ENCODE data around the gene FOSB. TPM values are rescaled to one million over a fixed set of nuclear protein-coding genes. Genes with fewer than 3 reads are reported as not detected.
"Not testable (repeated sequence)": the region's sequence is repeated elsewhere in the genome, so short reads cannot be mapped to it uniquely, and the experiment has no call there.

FOSB gene
- polyA plus RNA-seq, 1 donor from 2014 or later, result 48.1 TPM

GRCh38 chr19:45432543-45432942 lies 35.3 kb upstream of the FOSB start:
- H3K36me3 Mint-ChIP-seq, H3K9me3 Mint-ChIP-seq, H3K4me3 Mint-ChIP-seq, H3K27ac Mint-ChIP-seq, H3K4me1 Mint-ChIP-seq, H3K27me3 Mint-ChIP-seq: not testable (repeated sequence)

GRCh38 chr19:45437328-45437727 lies 30.5 kb upstream of the FOSB start:
- H3K27ac Mint-ChIP-seq, result no peak overlapping the region
- peak overlapping the region in 2 of 4 donors; percentile 6 to 33 for H3K4me3 Mint-ChIP-seq
- H3K4me1 Mint-ChIP-seq, result peaks cover 5 to 9% (median 8%) of the 10 kb centered on the region in 3 donors
- no peaks in the 10 kb centered on the region for H3K27me3 Mint-ChIP-seq
- H3K9me3 Mint-ChIP-seq, result no peaks in the 10 kb centered on the region
- no peaks in the 10 kb centered on the region for H3K36me3 Mint-ChIP-seq

GRCh38 chr19:45439190-45439568 lies 28.6 kb upstream of the FOSB start:
- peak overlapping the region in 1 of 3 donors; percentile 94 for H3K27ac Mint-ChIP-seq

GRCh38 chr19:45439569-45440258 lies 28.1 kb upstream of the FOSB start:
- peaks cover 17 to 23% (median 19%) of the 10 kb centered on the region in 3 donors for H3K4me1 Mint-ChIP-seq
- peak overlapping the region; percentile 70 to 89 (median 82) for H3K4me3 Mint-ChIP-seq
- no peaks in the 10 kb centered on the region for H3K27me3 Mint-ChIP-seq
- H3K27ac Mint-ChIP-seq, result peak overlapping the region in 2 of 3 donors; percentile 72 to 94
- H3K9me3 Mint-ChIP-seq, result no peaks in the 10 kb centered on the region
- no peaks in the 10 kb centered on the region for H3K36me3 Mint-ChIP-seq

More at GRCh38 chr19:45439190-45439568, 28.6 kb upstream of the FOSB start:
- Mint-ChIP-seq H3K4me3 (peak overlapping the region in 3 of 4 donors; percentile 65 to 86 (median 78)), H3K27me3 (no peaks in the 10 kb centered on the region), H3K9me3 (no peaks in the 10 kb centered on the region), H3K4me1 (peaks cover 12 to 18% (median 15%) of the 10 kb centered on the region in 3 donors), H3K36me3 (no peaks in the 10 kb centered on the region)

- H3K9me3 Mint-ChIP-seq, result no peaks in the 10 kb centered on the region
- H3K4me3 Mint-ChIP-seq, result peak overlapping the region; percentile 70 to 89 (median 80)
- no peaks in the 10 kb centered on the region for H3K36me3 Mint-ChIP-seq
- H3K27me3 Mint-ChIP-seq, result no peaks in the 10 kb centered on the region
- H3K4me1 Mint-ChIP-seq, result peaks cover 19 to 27% (median 23%) of the 10 kb centered on the region in 3 donors
- H3K27ac Mint-ChIP-seq, result peak overlapping the region; percentile 72 to 94 (median 83)
Measured at GRCh38 chr19:45440259-45440638, 27.5 kb upstream of the FOSB start.

- Mint-ChIP-seq H3K27ac (peak overlapping the region; percentile 72 to 94 (median 83)), H3K4me1 (peaks cover 20 to 30% (median 27%) of the 10 kb centered on the region in 3 donors), H3K36me3 (peaks cover under 1% of the 10 kb centered on the region)
Measured at GRCh38 chr19:45440873-45441654, 26.7 kb upstream of the FOSB start.

GRCh38 chr19:45442408-45442777 lies 25.4 kb upstream of the FOSB start:
- Mint-ChIP-seq H3K27ac (peak overlapping the region; percentile 81 to 98 (median 97)), H3K36me3 (peaks cover 2% of the 10 kb centered on the region), H3K4me3 (peak overlapping the region in 2 of 4 donors; percentile 39 to 93), H3K27me3 (no peaks in the 10 kb centered on the region), H3K9me3 (no peaks in the 10 kb centered on the region), H3K4me1 (peaks cover 25 to 34% (median 32%) of the 10 kb centered on the region in 3 donors)

More at GRCh38 chr19:45440873-45441654, 26.7 kb upstream of the FOSB start:
- Mint-ChIP-seq H3K9me3 (no peaks in the 10 kb centered on the region), H3K4me3 (peak overlapping the region; percentile 2 to 86 (median 72)), H3K27me3 (no peaks in the 10 kb centered on the region)

GRCh38 chr19:45442778-45443461 lies 24.9 kb upstream of the FOSB start:
- Mint-ChIP-seq H3K4me3 (peak overlapping the region; percentile 39 to 93 (median 82)), H3K9me3 (no peaks in the 10 kb centered on the region), H3K4me1 (peaks cover 25 to 36% (median 33%) of the 10 kb centered on the region in 3 donors), H3K27me3 (no peaks in the 10 kb centered on the region), H3K27ac (peak overlapping the region; percentile 81 to 98 (median 97)), H3K36me3 (peaks cover 2% of the 10 kb centered on the region)

- peak overlapping the region; percentile 39 to 93 (median 82) for H3K4me3 Mint-ChIP-seq
- peaks cover 25 to 38% (median 33%) of the 10 kb centered on the region in 3 donors for H3K4me1 Mint-ChIP-seq
- no peaks in the 10 kb centered on the region for H3K9me3 Mint-ChIP-seq
Measured at GRCh38 chr19:45443462-45444317, 24.1 kb upstream of the FOSB start.

GRCh38 chr19:45444318-45445041 lies 23.3 kb upstream of the FOSB start:
- Mint-ChIP-seq H3K4me1 (peaks cover 28 to 41% (median 33%) of the 10 kb centered on the region in 3 donors), H3K4me3 (peak overlapping the region; percentile 39 to 96 (median 86)), H3K9me3 (no peaks in the 10 kb centered on the region), H3K27ac (peak overlapping the region; percentile 81 to 98 (median 97)), H3K27me3 (no peaks in the 10 kb centered on the region), H3K36me3 (peaks cover 5% of the 10 kb centered on the region)

More at GRCh38 chr19:45443462-45444317, 24.1 kb upstream of the FOSB start:
- H3K27ac Mint-ChIP-seq, result peak overlapping the region; percentile 81 to 98 (median 97)
- peaks cover 5% of the 10 kb centered on the region for H3K36me3 Mint-ChIP-seq
- no peaks in the 10 kb centered on the region for H3K27me3 Mint-ChIP-seq

- H3K9me3 Mint-ChIP-seq, result no peaks in the 10 kb centered on the region
- peaks cover 5% of the 10 kb centered on the region for H3K36me3 Mint-ChIP-seq
- peak overlapping the region; percentile 81 to 98 (median 97) for H3K27ac Mint-ChIP-seq
- H3K4me1 Mint-ChIP-seq, result peaks cover 32 to 45% (median 39%) of the 10 kb centered on the region in 3 donors
- H3K27me3 Mint-ChIP-seq, result no peaks in the 10 kb centered on the region
- peak overlapping the region; percentile 14 to 89 (median 61) for H3K4me3 Mint-ChIP-seq
Measured at GRCh38 chr19:45445139-45445538, 22.7 kb upstream of the FOSB start.

- Mint-ChIP-seq H3K27me3 (no peaks in the 10 kb centered on the region), H3K9me3 (no peaks in the 10 kb centered on the region)
Measured at GRCh38 chr19:45446295-45446694, 21.5 kb upstream of the FOSB start.

GRCh38 chr19:45446944-45447343 lies 20.9 kb upstream of the FOSB start:
- Mint-ChIP-seq H3K4me3 (no peak overlapping the region), H3K4me1 (peaks cover 37 to 48% (median 45%) of the 10 kb centered on the region in 3 donors), H3K9me3 (no peaks in the 10 kb centered on the region), H3K27ac (peak overlapping the region in 1 of 3 donors; percentile 97), H3K36me3 (peaks cover 5% of the 10 kb centered on the region), H3K27me3 (no peaks in the 10 kb centered on the region)

More at GRCh38 chr19:45446295-45446694, 21.5 kb upstream of the FOSB start:
- peak overlapping the region; percentile 60 to 85 (median 67) for H3K4me3 Mint-ChIP-seq
- H3K36me3 Mint-ChIP-seq, result peaks cover 5% of the 10 kb centered on the region
- H3K4me1 Mint-ChIP-seq, result peaks cover 31 to 42% (median 38%) of the 10 kb centered on the region in 3 donors
- H3K27ac Mint-ChIP-seq, result peak overlapping the region; percentile 93 to 98 (median 95)
